ENCODE measurements around the gene FKBP8. TPM values are rescaled to one million over a fixed set of nuclear protein-coding genes. Genes with fewer than 3 reads are reported as not detected.

Gene FKBP8
- total RNA-seq, 1 experiment from 2014 or later: 261 TPM

GRCh38 chr19:18486746-18487145, 56.6 kb downstream of the FKBP8 start:
- H4K20me1 ChIP-seq (ENCODE audit: insufficient read depth): peaks cover 2% of the 10 kb centered on the region; the same call in 1 of the 2 replicates
- peaks cover 38 to 50% of the 10 kb centered on the region in 2 experiments for H3K4me1 ChIP-seq (ENCODE audit: control insufficient read depth in 1 of 2, insufficient read depth in 2 of 2, low read length in 2 of 2)
- no peak overlapping the region for H3K4me3 ChIP-seq (replicated peaks in 1 of 2; ENCODE audit: low read depth in 1 of 2, low read length in 2 of 2)
- no peaks in the 10 kb centered on the region for H3K9me2 ChIP-seq (ENCODE audit: insufficient read depth)
- no peaks in the 10 kb centered on the region for H3K27me3 ChIP-seq (ENCODE audit: insufficient read depth, low read length)
- BruUV-seq (replicated peaks): no TSS peak
- H3K9me3 ChIP-seq (ENCODE audit: control insufficient read depth in 1 of 2, insufficient read depth in 1 of 2, low read depth in 1 of 2, low read length in 2 of 2): no peaks in the 10 kb centered on the region
- ChIA-PET CTCF (interaction anchor here (0.9 to 1.6 kb wide), 3 partner anchors 16 to 106 kb away, joined by 3 to 4 read pairs (median 4); no protein-coding TSS in a partner anchor), RAD21 (ENCODE audit: low non-redundant PET in 1 of 2, low total read pairs in 2 of 2, uncharacterized antibody in 2 of 2, unreplicated experiment in 2 of 2) (no interaction called here), POLR2A (interaction anchor here (1.4 kb wide), 1 partner anchor 34 kb away, joined by 3 read pairs; no protein-coding TSS in a partner anchor)
- peaks cover 87% of the 10 kb centered on the region for H3K79me2 ChIP-seq (ENCODE audit: insufficient read depth, low read length)
- H3K9ac ChIP-seq (ENCODE audit: low read length): peak overlapping the region; percentile 23; the same call in 1 of the 2 replicates
- ATAC-seq (peak; percentile 16; the same call in 1 of the 2 replicates), DNase-seq (ENCODE audit: low read depth, low spot score) (no peak)
- H3K4me2 ChIP-seq (ENCODE audit: low read length): peak overlapping the region; percentile 67
- intact Hi-C loops (cut with micrococcal nuclease): no loop called here
- no peak overlapping the region; the same call in 1 of the 2 replicates for H3K27ac ChIP-seq (ENCODE audit: low read depth, low read length)
- no peak for TF ChIP-seq POLR2A (IDR thresholded peaks at IDR 0.05; ENCODE audit: borderline replicate concordance, extremely low read depth, insufficient read depth, insufficient read length)
- no peak for TF ChIP-seq CTCF (IDR thresholded peaks at IDR 0.05 in 2 of 3, conservative IDR thresholded peaks at IDR 0.05 in 1 of 3; ENCODE audit: borderline replicate concordance in 1 of 3, insufficient read depth in 1 of 3, low read depth in 2 of 3, low read length in 2 of 3)
- no peak for TF ChIP-seq SP1 (IDR thresholded peaks at IDR 0.05; ENCODE audit: low read depth)
- TF ChIP-seq EZH2phosphoT487 (IDR thresholded peaks at IDR 0.05; ENCODE audit: borderline replicate concordance): no peak
- H3K36me3 ChIP-seq (ENCODE audit: control insufficient read depth in 1 of 2, insufficient read depth in 2 of 2, low read length in 2 of 2): no peaks in the 10 kb centered on the region
- H2AFZ ChIP-seq (ENCODE audit: low read depth, low read length, poor library complexity, severe bottlenecking): no peak overlapping the region

- H3K9me3 ChIP-seq (ENCODE audit: control insufficient read depth in 1 of 2, insufficient read depth in 1 of 2, low read depth in 1 of 2, low read length in 2 of 2): no peaks in the 10 kb centered on the region
- no peak overlapping the region for H2AFZ ChIP-seq (ENCODE audit: low read depth, low read length, poor library complexity, severe bottlenecking)
- H3K4me1 ChIP-seq (ENCODE audit: control insufficient read depth in 1 of 2, insufficient read depth in 2 of 2, low read length in 2 of 2): peaks cover 38 to 54% of the 10 kb centered on the region in 2 experiments
- H4K20me1 ChIP-seq (ENCODE audit: insufficient read depth): peaks cover 2% of the 10 kb centered on the region; the same call in 1 of the 2 replicates
- H3K27ac ChIP-seq (ENCODE audit: low read depth, low read length): no peak overlapping the region
- no peaks in the 10 kb centered on the region for H3K27me3 ChIP-seq (ENCODE audit: insufficient read depth, low read length)
- POLR2A ChIA-PET: interaction anchor here (0.6 kb wide), 1 partner anchor 103 kb away, joined by 4 read pairs; no protein-coding TSS in a partner anchor
- no peak overlapping the region for H3K4me2 ChIP-seq (ENCODE audit: low read length)
- intact Hi-C loops (cut with micrococcal nuclease): no loop called here
- H3K36me3 ChIP-seq (ENCODE audit: control insufficient read depth in 1 of 2, insufficient read depth in 2 of 2, low read length in 2 of 2): no peaks in the 10 kb centered on the region
- H3K4me3 ChIP-seq (replicated peaks in 1 of 2; ENCODE audit: low read depth in 1 of 2, low read length in 2 of 2): no peak overlapping the region
- RAD21 ChIA-PET (ENCODE audit: low non-redundant PET in 1 of 2, low total read pairs in 2 of 2, uncharacterized antibody in 2 of 2, unreplicated experiment in 2 of 2): no interaction called here
- TF ChIP-seq, protein P1, sequence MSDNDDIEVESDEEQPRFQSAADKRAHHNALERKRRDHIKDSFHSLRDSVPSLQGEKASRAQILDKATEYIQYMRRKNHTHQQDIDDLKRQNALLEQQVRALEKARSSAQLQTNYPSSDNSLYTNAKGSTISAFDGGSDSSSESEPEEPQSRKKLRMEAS (IDR thresholded peaks at IDR 0.05): no peak
- TF ChIP-seq CBX3 (IDR thresholded peaks at IDR 0.05; ENCODE audit: low read depth) (no peak), CTCF (IDR thresholded peaks at IDR 0.05 in 2 of 3, conservative IDR thresholded peaks at IDR 0.05 in 1 of 3; ENCODE audit: borderline replicate concordance in 1 of 3, insufficient read depth in 1 of 3, low read depth in 2 of 3, low read length in 2 of 3) (peak in 2 of 3 experiments; percentile 1 to 25; a peak in 2 of 6 replicates), EZH2 (IDR thresholded peaks at IDR 0.05) (no peak), EGR1 (IDR thresholded peaks at IDR 0.05; ENCODE audit: low read depth) (no peak)
- TF ChIP-seq, protein P2, sequence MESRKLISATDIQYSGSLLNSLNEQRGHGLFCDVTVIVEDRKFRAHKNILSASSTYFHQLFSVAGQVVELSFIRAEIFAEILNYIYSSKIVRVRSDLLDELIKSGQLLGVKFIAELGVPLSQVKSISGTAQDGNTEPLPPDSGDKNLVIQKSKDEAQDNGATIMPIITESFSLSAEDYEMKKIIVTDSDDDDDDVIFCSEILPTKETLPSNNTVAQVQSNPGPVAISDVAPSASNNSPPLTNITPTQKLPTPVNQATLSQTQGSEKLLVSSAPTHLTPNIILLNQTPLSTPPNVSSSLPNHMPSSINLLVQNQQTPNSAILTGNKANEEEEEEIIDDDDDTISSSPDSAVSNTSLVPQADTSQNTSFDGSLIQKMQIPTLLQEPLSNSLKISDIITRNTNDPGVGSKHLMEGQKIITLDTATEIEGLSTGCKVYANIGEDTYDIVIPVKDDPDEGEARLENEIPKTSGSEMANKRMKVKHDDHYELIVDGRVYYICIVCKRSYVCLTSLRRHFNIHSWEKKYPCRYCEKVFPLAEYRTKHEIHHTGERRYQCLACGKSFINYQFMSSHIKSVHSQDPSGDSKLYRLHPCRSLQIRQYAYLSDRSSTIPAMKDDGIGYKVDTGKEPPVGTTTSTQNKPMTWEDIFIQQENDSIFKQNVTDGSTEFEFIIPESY (IDR thresholded peaks at IDR 0.05; ENCODE audit: extremely low read depth, insufficient replicate concordance, low read length): no peak
- peaks cover 92% of the 10 kb centered on the region for H3K79me2 ChIP-seq (ENCODE audit: insufficient read depth, low read length)
- H3K9ac ChIP-seq (ENCODE audit: low read length): no peak overlapping the region
- CTCF ChIA-PET: interaction anchor here (0.8 to 1.0 kb wide), 2 partner anchors 11 to 73 kb away, joined by 3 to 4 read pairs; partner anchors contain the start of gene KXD1
- BruUV-seq (replicated peaks): no TSS peak
- DNase-seq (ENCODE audit: low read depth, low spot score) (no peak), ATAC-seq (no peak)
- H3K9me2 ChIP-seq (ENCODE audit: insufficient read depth): no peaks in the 10 kb centered on the region
Measured at GRCh38 chr19:18484992-18485391, 58.4 kb downstream of the FKBP8 start.
